Mesothelial cell of epicardium (in vitro differentiated cells): ENCODE measurements around the gene ATP6V0E1. TPM values are rescaled to one million over a fixed set of nuclear protein-coding genes. Genes with fewer than 3 reads are reported as not detected.

Source experiments
- DNase-seq, 2 experiments: peaks; one replicate each; pipeline ENCODE4 v3.0.0; 2021; ENCODE audit warnings: low spot score in 2 of 2; ENCODE audit not compliant: unreplicated experiment in 2 of 2
- H3K27ac Mint-ChIP-seq: 2 replicates; pipeline ENCODE4 v1.8.0; 2021; ENCODE audit warnings: mixed read lengths
- H3K27me3 Mint-ChIP-seq: 2 replicates; pipeline ENCODE4 v1.8.0; 2021; ENCODE audit warnings: low read depth, mixed read lengths
- H3K36me3 Mint-ChIP-seq: 2 replicates; pipeline ENCODE4 v1.8.0; 2021; ENCODE audit warnings: mixed read lengths
- H3K4me1 Mint-ChIP-seq: 2 replicates; pipeline ENCODE4 v1.8.0; 2021; ENCODE audit warnings: mixed read lengths
- H3K4me3 Mint-ChIP-seq: 2 replicates; pipeline ENCODE4 v1.8.0; 2021; ENCODE audit warnings: mild to moderate bottlenecking, moderate library complexity, mixed read lengths
- H3K9me3 Mint-ChIP-seq: 2 replicates; pipeline ENCODE4 v1.8.0; 2021; ENCODE audit warnings: mixed read lengths
- CTCF ChIP-seq: fragments of 200-600 bp; sonication (generic); IDR thresholded peaks from one replicate; pipeline ENCODE4 v1.5.0; 2021; ENCODE audit warnings: antibody characterized with exemption; ENCODE audit not compliant: unreplicated experiment
- total RNA-seq: library from RNA; stranded (reverse); gene quantifications from 3 replicates; pipeline ENCODE4 v1.2.1, GENCODE V29; 2021

ATP6V0E1 gene
- total RNA-seq, 1 donor from 2014 or later: 116 TPM

DNA sequence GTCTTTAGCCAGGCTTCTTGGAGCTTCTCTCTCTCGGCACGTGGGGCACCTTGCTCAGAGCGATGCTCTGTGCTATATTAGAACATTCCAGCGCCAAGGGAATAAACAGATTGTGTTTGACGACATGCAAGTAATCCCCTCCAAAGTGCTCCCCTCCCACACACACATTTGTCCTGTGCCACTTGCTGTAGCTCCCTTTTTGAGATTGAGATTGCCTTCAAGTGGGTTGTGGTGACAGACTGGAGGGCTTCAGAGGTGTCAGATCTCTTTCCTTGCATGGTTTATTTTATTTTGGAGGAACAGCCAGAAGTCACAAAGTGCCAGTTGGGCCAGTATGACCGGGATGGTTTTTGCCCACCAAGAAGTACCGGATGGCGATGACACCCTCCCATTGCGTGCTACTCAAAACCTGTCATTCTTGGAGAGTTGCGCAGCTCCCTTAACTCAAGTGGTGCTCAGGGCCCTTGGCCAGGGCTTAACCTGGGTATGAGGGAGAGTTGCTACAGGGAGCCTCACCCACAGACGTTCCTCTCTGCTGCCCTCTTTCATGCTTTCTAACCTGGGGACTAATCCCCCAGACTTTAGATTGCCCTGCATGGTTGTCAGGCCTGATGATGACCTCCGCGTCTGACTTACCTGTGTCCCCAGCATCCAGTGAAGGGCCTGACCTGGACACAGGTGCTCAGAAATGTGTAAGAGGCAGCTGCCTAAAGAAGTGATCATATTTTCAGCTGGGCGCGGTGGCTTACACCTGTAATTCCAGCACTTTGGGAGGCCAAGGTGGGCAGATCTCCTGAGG, 43.1 kb upstream of the ATP6V0E1 start:
- Mint-ChIP-seq H3K27me3 (no peaks in the 10 kb centered on the region), H3K9me3 (no peaks in the 10 kb centered on the region), H3K4me3 (no peak overlapping the region), H3K36me3 (peaks cover 36% of the 10 kb centered on the region), H3K4me1 (peaks cover 24% of the 10 kb centered on the region), H3K27ac (peak overlapping the region; percentile 56)
- DNase-seq: no peak
- TF ChIP-seq CTCF: no peak

DNA sequence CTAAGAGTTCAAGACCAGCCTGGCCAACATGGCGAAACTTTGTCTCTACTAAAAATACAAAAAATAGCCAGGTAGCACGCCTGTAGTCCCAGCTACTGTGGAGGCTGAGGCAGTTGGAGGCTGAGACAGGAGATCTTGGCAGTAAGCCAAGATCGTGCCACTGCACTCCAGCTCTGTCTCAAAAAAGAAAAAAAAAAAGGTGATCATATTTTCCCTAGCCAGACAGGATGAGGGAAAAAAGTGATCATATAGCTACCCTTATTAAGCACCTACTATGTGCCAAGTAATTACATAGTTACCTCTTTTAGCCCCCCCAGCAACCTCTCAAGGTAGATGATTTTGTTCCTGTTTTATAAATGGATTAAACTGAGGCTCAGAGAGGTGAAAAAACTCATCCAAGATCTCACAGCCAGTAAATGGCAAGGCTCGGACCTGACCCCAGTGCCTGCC, 42.5 kb upstream of the ATP6V0E1 start:
- Mint-ChIP-seq H3K4me1 (peaks cover 24% of the 10 kb centered on the region), H3K27ac (peak overlapping the region; percentile 31), H3K4me3 (no peak overlapping the region), H3K9me3 (no peaks in the 10 kb centered on the region), H3K27me3 (no peaks in the 10 kb centered on the region), H3K36me3 (peaks cover 31% of the 10 kb centered on the region)
- TF ChIP-seq CTCF: no peak
- DNase-seq: no peak

DNA sequence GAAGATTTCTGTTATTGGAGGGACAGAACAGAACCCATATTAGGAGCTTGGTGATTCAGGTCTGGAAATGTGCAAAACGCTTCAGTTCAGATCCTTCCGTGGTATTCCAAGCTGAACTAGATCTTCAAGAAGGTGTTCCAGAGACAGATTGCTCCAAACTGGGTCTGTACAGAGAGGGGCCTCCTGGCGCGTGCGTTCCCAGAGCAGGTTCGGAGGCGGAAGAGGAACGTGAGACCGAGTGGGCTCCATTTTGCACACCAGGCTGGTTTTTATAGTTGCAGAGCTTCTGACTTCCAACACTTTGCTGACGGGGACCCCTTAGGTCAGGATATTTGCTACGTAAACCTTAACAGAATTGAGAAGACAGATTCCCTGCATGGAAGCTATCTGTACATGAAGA, 41.0 kb upstream of the ATP6V0E1 start:
- no peak for DNase-seq
- no peak for TF ChIP-seq CTCF
- Mint-ChIP-seq H3K4me3 (no peak overlapping the region), H3K4me1 (peaks cover 24% of the 10 kb centered on the region), H3K36me3 (peaks cover 25% of the 10 kb centered on the region), H3K27ac (peak overlapping the region; percentile 36), H3K9me3 (no peaks in the 10 kb centered on the region), H3K27me3 (no peaks in the 10 kb centered on the region)

GRCh38 chr5:172943283-172943841, 40.2 kb upstream of the ATP6V0E1 start:
- H3K36me3 Mint-ChIP-seq: peaks cover 25% of the 10 kb centered on the region
- no peaks in the 10 kb centered on the region for H3K9me3 Mint-ChIP-seq
- no peak overlapping the region for H3K4me3 Mint-ChIP-seq
- no peak for TF ChIP-seq CTCF
- DNase-seq: peak in 1 of 2 experiments; percentile 50
- H3K27me3 Mint-ChIP-seq: no peaks in the 10 kb centered on the region
- H3K4me1 Mint-ChIP-seq: peaks cover 24% of the 10 kb centered on the region
- H3K27ac Mint-ChIP-seq: peak overlapping the region; percentile 36

GRCh38 chr5:172943906-172944305, 39.7 kb upstream of the ATP6V0E1 start:
- peak overlapping the region; percentile 36 for H3K27ac Mint-ChIP-seq
- no peak for DNase-seq
- H3K36me3 Mint-ChIP-seq: peaks cover 25% of the 10 kb centered on the region
- H3K4me1 Mint-ChIP-seq: peaks cover 24% of the 10 kb centered on the region
- H3K4me3 Mint-ChIP-seq: no peak overlapping the region
- no peaks in the 10 kb centered on the region for H3K27me3 Mint-ChIP-seq
- no peak for TF ChIP-seq CTCF
- no peaks in the 10 kb centered on the region for H3K9me3 Mint-ChIP-seq
